GM12864 (cell line): Measurements from ENCODE around the gene FAM221B.

Experiments used
- DNase-seq: peaks from one replicate; pipeline ENCODE4 v3.0.0-alpha.2; 2011; ENCODE audit warnings: low read depth
- H3K4me3 ChIP-seq: 2 replicates; pipeline ENCODE4 v1.5.1; 2011; ENCODE audit warnings: mild to moderate bottlenecking, low read depth, low read length, control low read depth
- CTCF ChIP-seq: IDR thresholded peaks from 2 replicates; pipeline ENCODE4 v1.5.1; 2011; ENCODE audit warnings: low read depth, mild to moderate bottlenecking, moderate library complexity, low read length, control low read depth, inconsistent platforms; ENCODE audit errors: missing control alignments

The FAM221B gene

GRCh38 chr9:35800530-35800929 lies 28.0 kb downstream of the FAM221B start:
- DNase-seq, result no peak

GRCh38 chr9:35798658-35799374 lies 29.7 kb downstream of the FAM221B start:
- DNase-seq, result no peak

More at GRCh38 chr9:35800530-35800929, 28.0 kb downstream of the FAM221B start:
- TF ChIP-seq CTCF, result no peak
- H3K4me3 ChIP-seq, result no peak overlapping the region

GRCh38 chr9:35797311-35798109 lies 31.0 kb downstream of the FAM221B start:
- H3K4me3 ChIP-seq, result no peak overlapping the region
- TF ChIP-seq CTCF, result no peak
- no peak for DNase-seq

More at GRCh38 chr9:35798658-35799374, 29.7 kb downstream of the FAM221B start:
- H3K4me3 ChIP-seq, result no peak overlapping the region
- no peak for TF ChIP-seq CTCF

- DNase-seq, result no peak
- TF ChIP-seq CTCF, result no peak
- no peak overlapping the region for H3K4me3 ChIP-seq
These were observed 32.8 kb downstream of the FAM221B start for GRCh38 chr9:35795695-35796094.

GRCh38 chr9:35793461-35793860 lies 35.1 kb downstream of the FAM221B start:
- no peak for DNase-seq
- no peak overlapping the region for H3K4me3 ChIP-seq
- no peak for TF ChIP-seq CTCF

GRCh38 chr9:35792826-35793225 lies 35.7 kb downstream of the FAM221B start:
- H3K4me3 ChIP-seq, result no peak overlapping the region
- DNase-seq, result no peak
- no peak for TF ChIP-seq CTCF
